Liver (tissue), 3 donors: ENCODE measurements around the gene P2RY8.

ENCODE experiments used
- EGR1 ChIP-seq, 2 donors: IDR thresholded peaks; 2 replicates each; pipeline ENCODE4 v1.6.1; 2016 to 2018; ENCODE audit warnings: antibody characterized with exemption in 2 of 2, low read depth in 2 of 2
- FOXA1 ChIP-seq: IDR thresholded peaks from 2 replicates; pipeline ENCODE4 v1.6.1; 2016; ENCODE audit warnings: antibody characterized with exemption
- JUND ChIP-seq, 2 donors: IDR thresholded peaks; 2 replicates each; pipeline ENCODE4 v1.6.1; 2016; ENCODE audit warnings: antibody characterized with exemption in 2 of 2
- RAD21 ChIP-seq, 2 donors: IDR thresholded peaks; 2 replicates each; pipeline ENCODE4 v1.6.1; 2016; ENCODE audit warnings: antibody characterized with exemption in 2 of 2, mild to moderate bottlenecking in 2 of 2
- RXRA ChIP-seq, 2 donors: IDR thresholded peaks; 2 replicates each; pipeline ENCODE4 v1.6.1; 2017 to 2018; ENCODE audit warnings: antibody characterized with exemption in 2 of 2, mild to moderate bottlenecking in 1 of 2
- SP1 ChIP-seq: IDR thresholded peaks from 2 replicates; pipeline ENCODE4 v1.6.1; 2018; ENCODE audit warnings: antibody characterized with exemption, mild to moderate bottlenecking
- TAF1 ChIP-seq: conservative IDR thresholded peaks from 2 replicates; pipeline ENCODE4 v1.6.1; 2016; ENCODE audit warnings: antibody characterized with exemption, mild to moderate bottlenecking
- TF ChIP-seq, protein P1 (sequence below): fragments of 150-350 bp; IDR thresholded peaks from 2 replicates; pipeline ENCODE4 v1.5.1; 2017; ENCODE audit warnings: improper control_type of control experiment, low read depth, low read length; ENCODE audit not compliant: missing input control
- TF ChIP-seq, protein P2 (sequence below): IDR thresholded peaks from 2 replicates; pipeline ENCODE4 v1.6.1; 2016; ENCODE audit warnings: antibody characterized with exemption, mild to moderate bottlenecking
- donor health status: healthy.
- donor health status: healthy.

DNA sequence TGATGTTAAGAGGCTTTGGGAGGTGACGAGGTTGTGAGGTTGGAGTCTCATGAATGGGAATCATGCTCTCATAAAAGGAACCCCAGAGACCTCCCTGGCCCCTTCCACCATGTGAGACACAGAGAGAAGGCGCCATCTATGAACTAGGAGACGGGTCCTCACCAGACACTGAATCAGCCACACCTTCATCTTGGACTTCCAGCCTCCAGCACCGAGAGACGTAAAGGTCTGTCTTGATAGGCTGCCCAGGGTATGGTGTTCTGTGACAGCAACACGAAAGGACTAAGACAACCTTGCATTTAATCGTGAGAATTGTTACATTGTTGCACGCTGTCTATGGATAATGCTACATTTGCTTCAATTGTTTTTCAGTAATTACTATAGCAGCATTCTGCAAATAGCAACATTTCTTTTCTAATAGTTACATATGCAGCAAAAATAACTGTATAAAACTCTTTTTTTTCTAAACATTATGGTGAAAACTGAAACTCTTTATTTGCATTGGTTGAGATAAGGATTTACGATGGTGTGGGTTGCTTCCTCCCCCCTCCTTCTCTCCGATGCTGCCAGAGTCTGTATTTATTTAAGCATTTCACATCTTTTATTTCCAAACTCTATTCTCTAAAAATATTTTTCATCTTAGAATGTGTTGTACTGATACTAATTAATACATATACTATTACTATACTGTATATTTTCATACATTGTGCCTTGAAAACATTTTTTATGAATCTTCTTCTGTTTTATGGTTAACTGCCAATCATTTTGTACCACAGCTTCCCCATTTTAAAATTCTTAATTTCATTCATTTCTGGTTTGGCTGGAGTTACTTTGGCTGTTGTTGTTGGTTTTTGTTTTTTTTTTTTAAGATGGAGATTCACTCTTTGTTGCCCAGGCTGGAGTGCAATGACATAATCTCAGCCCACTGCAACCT lies 28.0 kb upstream of the P2RY8 start:
- TF ChIP-seq, protein P1, sequence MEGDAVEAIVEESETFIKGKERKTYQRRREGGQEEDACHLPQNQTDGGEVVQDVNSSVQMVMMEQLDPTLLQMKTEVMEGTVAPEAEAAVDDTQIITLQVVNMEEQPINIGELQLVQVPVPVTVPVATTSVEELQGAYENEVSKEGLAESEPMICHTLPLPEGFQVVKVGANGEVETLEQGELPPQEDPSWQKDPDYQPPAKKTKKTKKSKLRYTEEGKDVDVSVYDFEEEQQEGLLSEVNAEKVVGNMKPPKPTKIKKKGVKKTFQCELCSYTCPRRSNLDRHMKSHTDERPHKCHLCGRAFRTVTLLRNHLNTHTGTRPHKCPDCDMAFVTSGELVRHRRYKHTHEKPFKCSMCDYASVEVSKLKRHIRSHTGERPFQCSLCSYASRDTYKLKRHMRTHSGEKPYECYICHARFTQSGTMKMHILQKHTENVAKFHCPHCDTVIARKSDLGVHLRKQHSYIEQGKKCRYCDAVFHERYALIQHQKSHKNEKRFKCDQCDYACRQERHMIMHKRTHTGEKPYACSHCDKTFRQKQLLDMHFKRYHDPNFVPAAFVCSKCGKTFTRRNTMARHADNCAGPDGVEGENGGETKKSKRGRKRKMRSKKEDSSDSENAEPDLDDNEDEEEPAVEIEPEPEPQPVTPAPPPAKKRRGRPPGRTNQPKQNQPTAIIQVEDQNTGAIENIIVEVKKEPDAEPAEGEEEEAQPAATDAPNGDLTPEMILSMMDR: no peak
- TF ChIP-seq EGR1 (IDR thresholded peaks at IDR 0.05; ENCODE audit: low read depth in 2 of 2): no peak
- TF ChIP-seq SP1: no peak
- TF ChIP-seq, protein P2, sequence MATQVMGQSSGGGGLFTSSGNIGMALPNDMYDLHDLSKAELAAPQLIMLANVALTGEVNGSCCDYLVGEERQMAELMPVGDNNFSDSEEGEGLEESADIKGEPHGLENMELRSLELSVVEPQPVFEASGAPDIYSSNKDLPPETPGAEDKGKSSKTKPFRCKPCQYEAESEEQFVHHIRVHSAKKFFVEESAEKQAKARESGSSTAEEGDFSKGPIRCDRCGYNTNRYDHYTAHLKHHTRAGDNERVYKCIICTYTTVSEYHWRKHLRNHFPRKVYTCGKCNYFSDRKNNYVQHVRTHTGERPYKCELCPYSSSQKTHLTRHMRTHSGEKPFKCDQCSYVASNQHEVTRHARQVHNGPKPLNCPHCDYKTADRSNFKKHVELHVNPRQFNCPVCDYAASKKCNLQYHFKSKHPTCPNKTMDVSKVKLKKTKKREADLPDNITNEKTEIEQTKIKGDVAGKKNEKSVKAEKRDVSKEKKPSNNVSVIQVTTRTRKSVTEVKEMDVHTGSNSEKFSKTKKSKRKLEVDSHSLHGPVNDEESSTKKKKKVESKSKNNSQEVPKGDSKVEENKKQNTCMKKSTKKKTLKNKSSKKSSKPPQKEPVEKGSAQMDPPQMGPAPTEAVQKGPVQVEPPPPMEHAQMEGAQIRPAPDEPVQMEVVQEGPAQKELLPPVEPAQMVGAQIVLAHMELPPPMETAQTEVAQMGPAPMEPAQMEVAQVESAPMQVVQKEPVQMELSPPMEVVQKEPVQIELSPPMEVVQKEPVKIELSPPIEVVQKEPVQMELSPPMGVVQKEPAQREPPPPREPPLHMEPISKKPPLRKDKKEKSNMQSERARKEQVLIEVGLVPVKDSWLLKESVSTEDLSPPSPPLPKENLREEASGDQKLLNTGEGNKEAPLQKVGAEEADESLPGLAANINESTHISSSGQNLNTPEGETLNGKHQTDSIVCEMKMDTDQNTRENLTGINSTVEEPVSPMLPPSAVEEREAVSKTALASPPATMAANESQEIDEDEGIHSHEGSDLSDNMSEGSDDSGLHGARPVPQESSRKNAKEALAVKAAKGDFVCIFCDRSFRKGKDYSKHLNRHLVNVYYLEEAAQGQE: no peak
- TF ChIP-seq FOXA1: no peak
- TF ChIP-seq TAF1: no peak
- TF ChIP-seq RXRA (IDR thresholded peaks at IDR 0.05): no peak
- no peak for TF ChIP-seq JUND (IDR thresholded peaks at IDR 0.05)
- no peak for TF ChIP-seq RAD21 (IDR thresholded peaks at IDR 0.05)
